Osteoblast (primary cell): ENCODE results near the gene EIF6. TPM values are rescaled to one million over a fixed set of nuclear protein-coding genes. Genes with fewer than 3 reads are reported as not detected.
"Not testable (repeated sequence)": the region's sequence is repeated elsewhere in the genome, so short reads cannot be mapped to it uniquely, and the experiment has no call there.

Source experiments
- DNase-seq: peaks from one replicate; pipeline ENCODE4 v3.0.0; 2011; ENCODE audit warnings: low spot score, mixed read lengths; ENCODE audit not compliant: insufficient read length; ENCODE audit errors: missing footprints
- H2AFZ ChIP-seq: 2 replicates; pipeline ENCODE4 v1.6.0; 2011; ENCODE audit warnings: mild to moderate bottlenecking, low read length
- H3K27ac ChIP-seq: 2 replicates; pipeline ENCODE4 v1.5.1; 2011; ENCODE audit warnings: mild to moderate bottlenecking, low read depth, low read length, moderate library complexity
- H3K27me3 ChIP-seq: 2 replicates; pipeline ENCODE4 v1.6.0; 2012; ENCODE audit warnings: mild to moderate bottlenecking, control low read depth, inconsistent platforms, low read length, moderate library complexity; ENCODE audit not compliant: insufficient read depth
- H3K36me3 ChIP-seq: 2 replicates; pipeline ENCODE4 v1.5.1; 2011; ENCODE audit warnings: mild to moderate bottlenecking, low read length, control low read depth, moderate library complexity; ENCODE audit not compliant: insufficient read depth
- H3K4me1 ChIP-seq: 2 replicates; pipeline ENCODE4 v1.5.1; 2011; ENCODE audit warnings: mild to moderate bottlenecking, low read length, control low read depth, moderate library complexity; ENCODE audit not compliant: insufficient read depth
- H3K4me2 ChIP-seq: 2 replicates; pipeline ENCODE4 v1.6.0; 2011; ENCODE audit warnings: mild to moderate bottlenecking, low read length; ENCODE audit not compliant: insufficient read depth
- H3K4me3 ChIP-seq: fragments of 200-600 bp; sonication (generic); 3 replicates; pipeline ENCODE4 v1.5.1; 2012; ENCODE audit warnings: mild to moderate bottlenecking, low read length, inconsistent platforms; ENCODE audit not compliant: insufficient read depth
- H3K79me2 ChIP-seq: 2 replicates; pipeline ENCODE4 v1.6.0; 2012; ENCODE audit warnings: mild to moderate bottlenecking, low read length, control low read depth, inconsistent platforms; ENCODE audit not compliant: insufficient read depth
- H3K9me3 ChIP-seq: 2 replicates; pipeline ENCODE4 v1.5.1; 2011; ENCODE audit warnings: low read depth, low read length, control low read depth
- H4K20me1 ChIP-seq: 2 replicates; pipeline ENCODE4 v1.6.0; 2012; ENCODE audit warnings: mild to moderate bottlenecking, low read length, control low read depth; ENCODE audit not compliant: insufficient read depth
- CTCF ChIP-seq: IDR thresholded peaks from 2 replicates; pipeline ENCODE4 v1.5.1; 2011; ENCODE audit warnings: mild to moderate bottlenecking, low read depth, low read length, moderate library complexity; ENCODE audit errors: extremely low read depth
- total RNA-seq: library from RNA; depleted of rRNA; stranded (reverse); fragments of >200 nt; gene quantifications from 2 replicates; pipeline ENCODE4 v1.2.3, GENCODE V29; 2012

Gene EIF6
- total RNA-seq, 1 donor: 121 TPM

GRCh38 chr20:35253010-35253409, 31.6 kb downstream of the EIF6 start:
- H3K27ac ChIP-seq: no peak overlapping the region
- no peak overlapping the region for H2AFZ ChIP-seq
- no peaks in the 10 kb centered on the region for H3K9me3 ChIP-seq
- peaks cover 5% of the 10 kb centered on the region for H4K20me1 ChIP-seq
- no peak overlapping the region for H3K4me2 ChIP-seq
- DNase-seq: no peak
- H3K4me1 ChIP-seq: peaks cover 7% of the 10 kb centered on the region
- no peak for TF ChIP-seq CTCF
- H3K36me3 ChIP-seq: no peaks in the 10 kb centered on the region
- no peak overlapping the region for H3K4me3 ChIP-seq
- H3K27me3 ChIP-seq: no peaks in the 10 kb centered on the region
- no peaks in the 10 kb centered on the region for H3K79me2 ChIP-seq

DNA sequence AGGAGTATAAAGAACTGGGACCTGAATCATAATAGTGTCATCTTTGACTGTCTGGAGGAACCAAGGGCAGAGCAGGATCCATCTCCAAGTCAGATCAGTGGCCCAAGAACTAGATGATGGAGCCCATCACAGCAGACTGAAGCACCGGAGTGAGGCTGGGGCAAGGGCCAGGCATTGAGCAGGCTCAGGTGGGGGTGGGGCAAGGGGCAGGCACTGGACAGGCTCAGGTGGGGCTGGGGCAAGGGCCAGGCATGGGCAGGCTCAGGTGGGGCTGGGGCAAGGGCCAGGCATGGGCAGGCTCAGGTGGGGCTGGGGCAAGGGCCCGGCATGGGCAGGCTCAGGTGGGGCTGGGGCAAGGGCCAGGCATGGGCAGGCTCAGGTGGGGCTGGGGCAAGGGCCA, 32.0 kb downstream of the EIF6 start:
- H3K27ac ChIP-seq, DNase-seq, H3K27me3 ChIP-seq, H3K4me2 ChIP-seq, H3K4me1 ChIP-seq, H3K36me3 ChIP-seq, H3K4me3 ChIP-seq, H3K79me2 ChIP-seq, H4K20me1 ChIP-seq, H3K9me3 ChIP-seq, H2AFZ ChIP-seq: not testable (repeated sequence)

DNA sequence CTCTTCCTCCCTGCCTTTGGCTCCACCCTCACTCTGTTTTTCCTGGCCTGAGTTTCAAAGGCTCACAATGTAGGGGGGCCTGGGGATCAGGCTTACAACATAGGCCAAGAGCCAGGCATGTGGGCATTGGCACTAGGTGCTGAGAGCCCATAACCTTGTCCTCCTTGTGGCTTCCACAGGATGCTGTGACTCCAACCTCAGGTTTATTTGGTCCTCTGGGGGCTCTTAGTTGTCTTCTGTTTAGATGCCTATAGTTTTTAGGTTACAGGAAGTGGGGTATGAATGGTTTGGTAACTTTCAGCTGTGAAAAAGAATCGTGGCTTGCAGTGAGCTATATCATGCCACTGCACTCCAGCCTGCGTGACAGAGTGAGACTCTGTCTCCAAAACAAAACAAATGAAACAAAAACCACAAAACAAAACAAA, 32.5 kb downstream of the EIF6 start:
- Histone ChIP-seq H3K79me2 (no peaks in the 10 kb centered on the region), H2AFZ (no peak overlapping the region), H3K36me3 (no peaks in the 10 kb centered on the region), H4K20me1 (peaks cover 3% of the 10 kb centered on the region), H3K4me1 (no peaks in the 10 kb centered on the region), H3K4me3 (no peak overlapping the region), H3K9me3 (no peaks in the 10 kb centered on the region), H3K4me2 (no peak overlapping the region), H3K27me3 (no peaks in the 10 kb centered on the region), H3K27ac (no peak overlapping the region)
- DNase-seq: no peak
- no peak for TF ChIP-seq CTCF

DNA sequence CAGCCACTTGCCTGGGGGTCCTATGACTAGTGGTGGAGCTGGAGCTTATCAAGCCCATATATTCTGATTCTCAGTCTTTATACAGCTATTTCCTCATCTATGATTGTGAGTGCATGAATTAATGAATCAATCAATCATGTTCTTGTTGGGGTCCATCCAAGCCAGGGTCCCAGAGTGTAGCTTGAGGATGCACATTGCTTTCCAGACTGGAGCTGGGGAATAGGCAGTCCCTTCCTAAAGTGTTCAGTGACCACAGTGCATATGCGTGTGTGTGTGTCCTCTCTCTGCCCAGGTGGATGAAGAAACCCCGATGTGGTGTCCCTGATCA, 33.0 kb downstream of the EIF6 start:
- Histone ChIP-seq H3K4me1 (no peaks in the 10 kb centered on the region), H3K36me3 (no peaks in the 10 kb centered on the region), H3K27me3 (no peaks in the 10 kb centered on the region), H3K27ac (no peak overlapping the region), H3K4me3 (no peak overlapping the region), H3K4me2 (no peak overlapping the region), H3K79me2 (no peaks in the 10 kb centered on the region), H3K9me3 (no peaks in the 10 kb centered on the region), H2AFZ (no peak overlapping the region), H4K20me1 (no peaks in the 10 kb centered on the region)
- no peak for TF ChIP-seq CTCF
- DNase-seq: no peak
